T-helper 17 cell (primary cell): ENCODE data around the gene PIGBOS1. TPM values are rescaled to one million over a fixed set of nuclear protein-coding genes. Genes with fewer than 3 reads are reported as not detected.

Experiments used
- ATAC-seq: fragments of 150-1000 bp; cut with Tn5 transposase; 2 replicates; pipeline ENCODE4 v1.10.0; 2021; ENCODE audit warnings: mild to moderate bottlenecking, moderate library complexity
- DNase-seq, 3 donors: peaks; one replicate each; pipeline versions ENCODE4 v3.0.0 to v3.0.0-alpha.2; 2020 to 2021
- H3K9me3 ChIP-seq: one replicate; pipeline ENCODE4 v1.7.0; 2013; ENCODE audit warnings: low read length, mild to moderate bottlenecking; ENCODE audit not compliant: control insufficient read depth, poor library complexity, severe bottlenecking
- H3K27ac Mint-ChIP-seq: one replicate; pipeline ENCODE4 v1.8.0; 2022; ENCODE audit warnings: mild to moderate bottlenecking, moderate library complexity, mixed read lengths
- H3K27me3 Mint-ChIP-seq: one replicate; pipeline ENCODE4 v1.8.0; 2022; ENCODE audit warnings: mixed read lengths
- H3K36me3 Mint-ChIP-seq: one replicate; pipeline ENCODE4 v1.8.0; 2022; ENCODE audit warnings: low read depth, mixed read lengths
- H3K4me1 Mint-ChIP-seq: one replicate; pipeline ENCODE4 v1.8.0; 2022; ENCODE audit warnings: mild to moderate bottlenecking, mixed read lengths
- H3K4me3 Mint-ChIP-seq: one replicate; pipeline ENCODE4 v1.8.0; 2022; ENCODE audit warnings: mild to moderate bottlenecking, moderate library complexity, mixed read lengths
- total RNA-seq, 4 donors: library from RNA in 2 of 4; stranded (reverse) in 2 of 4; gene quantifications; one replicate each; pipeline ENCODE4 v1.2.3 and lab custom pipeline; 2022 to 2026

The PIGBOS1 gene
- total RNA-seq, 2 donors from 2014 or later, result 6.1 to 9.0 TPM

DNA sequence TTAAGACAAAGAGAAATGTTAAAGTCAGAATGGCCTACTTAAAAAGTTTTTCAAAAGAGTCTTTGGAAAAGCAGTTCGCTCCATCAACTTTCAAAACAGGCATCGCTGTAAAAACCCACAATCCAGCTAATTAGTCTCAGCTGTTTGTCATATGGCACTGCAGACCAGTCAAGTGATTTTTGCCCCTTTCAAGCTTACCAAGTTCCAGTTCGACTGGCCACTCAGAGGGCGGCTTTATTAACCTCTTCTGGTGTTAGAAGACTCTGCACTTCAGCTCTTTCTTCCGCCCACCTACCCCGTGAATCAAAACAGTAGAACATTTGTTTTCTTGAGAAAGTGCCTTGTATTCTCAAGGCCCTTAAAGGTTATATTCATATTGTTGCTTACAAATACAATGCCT lies 48.6 kb downstream of the PIGBOS1 start:
- Mint-ChIP-seq H3K36me3 (peaks cover 2% of the 10 kb centered on the region), H3K4me1 (peaks cover 65% of the 10 kb centered on the region), H3K27me3 (no peaks in the 10 kb centered on the region), H3K4me3 (peak overlapping the region; percentile 36), H3K27ac (peak overlapping the region; percentile 97)
- DNase-seq, result no peak
- H3K9me3 ChIP-seq, result no peaks in the 10 kb centered on the region
- ATAC-seq, result no peak

GRCh38 chr15:55268176-55268695 lies 50.7 kb downstream of the PIGBOS1 start:
- Mint-ChIP-seq H3K27ac (peak overlapping the region; percentile 97), H3K4me3 (no peak overlapping the region), H3K36me3 (no peaks in the 10 kb centered on the region), H3K27me3 (no peaks in the 10 kb centered on the region), H3K4me1 (peaks cover 61% of the 10 kb centered on the region)
- no peaks in the 10 kb centered on the region for H3K9me3 ChIP-seq
- ATAC-seq (no peak), DNase-seq (no peak)

DNA sequence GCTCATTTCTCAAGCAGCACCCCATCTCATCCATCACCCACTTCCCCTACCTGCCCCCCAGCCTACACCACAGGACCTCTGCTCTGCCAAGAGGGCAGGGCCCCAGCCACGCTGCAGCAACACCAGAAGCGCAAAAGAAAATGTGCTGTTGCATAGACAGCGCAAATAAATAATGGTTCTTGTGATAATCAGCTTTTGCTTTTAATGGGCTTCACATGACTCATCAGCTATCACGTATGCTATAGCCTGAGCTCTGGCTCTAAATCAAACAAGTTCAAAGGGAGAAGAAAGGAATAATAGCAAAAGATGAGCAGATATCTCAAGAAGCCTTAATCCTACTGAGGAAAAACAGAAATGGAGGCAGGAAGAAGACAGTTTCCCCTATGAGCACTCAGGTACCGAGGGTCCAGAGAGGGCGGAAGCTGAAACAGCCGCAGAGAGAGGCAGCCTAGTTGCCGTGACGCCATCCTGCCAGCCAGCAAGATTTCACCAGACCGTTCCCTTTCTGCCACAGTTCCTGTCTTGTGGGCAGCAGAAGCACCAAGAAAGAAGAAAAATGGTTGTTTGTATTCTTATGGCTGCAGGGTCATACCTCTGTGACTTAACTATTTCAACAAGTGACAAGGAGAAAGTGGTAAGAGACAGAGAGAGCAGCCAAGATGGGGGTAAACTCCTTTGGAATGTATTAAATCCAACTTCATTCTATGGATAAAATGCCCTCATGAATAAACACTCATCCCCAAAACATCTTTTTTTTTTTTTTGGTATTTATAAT lies 51.3 kb downstream of the PIGBOS1 start:
- H3K9me3 ChIP-seq, result no peaks in the 10 kb centered on the region
- DNase-seq, result peak; percentile 43 to 62 (median 60)
- Mint-ChIP-seq H3K36me3 (peaks cover 3% of the 10 kb centered on the region), H3K4me3 (peak overlapping the region; percentile 87), H3K27ac (peak overlapping the region; percentile 97), H3K4me1 (peaks cover 59% of the 10 kb centered on the region), H3K27me3 (no peaks in the 10 kb centered on the region)
- ATAC-seq, result peak; percentile 94

Other genes starting within 250 kb of the PIGBOS1 start
- 100 to 1,000 TPM; 120 TPM for gene RSL24D1, start 122.2 kb downstream of the PIGBOS1 start, total RNA-seq
- gene RAB27A, start 29.3 kb downstream of the PIGBOS1 start, total RNA-seq, result 10 to 100 TPM; 27.1 to 31.4 TPM
- 10 to 100 TPM; 23.2 to 24.5 TPM for gene PIGB, start 99 bp upstream of the PIGBOS1 start, total RNA-seq
- gene CCPG1, start 89.2 kb upstream of the PIGBOS1 start, total RNA-seq, result 10 to 100 TPM; 25.6 to 28.2 TPM
- under 1 TPM in 1 of 2 donors, not detected in 1; 0.97 TPM for gene PIERCE2, start 89.4 kb upstream of the PIGBOS1 start, total RNA-seq
- gene DNAAF4, start 189.1 kb upstream of the PIGBOS1 start, total RNA-seq, result under 1 TPM; 0.29 to 0.65 TPM